Stimulated activated naive CD4-positive, alpha-beta T cell treated with Interleukin-2 at 50 U/mL for 16 hours (primary cell): ENCODE data around the gene TRPT1.

Experiments
- DNase-seq: peaks from one replicate; lab custom pipeline; 2025; lab: John Stamatoyannopoulos, UW

TRPT1 gene

GRCh38 chr11:64207256-64208085, 18.5 kb downstream of the TRPT1 start:
- DNase-seq, result peak; percentile 83

- DNase-seq, result peak; percentile 60
Measured at GRCh38 chr11:64206457-64207255, 19.3 kb downstream of the TRPT1 start, which contains the start of gene FERMT3. TSS of gene FERMT3 (plus strand) at chr11:64206721. CDS start at chr11:64207365, 644 bp downstream.

GRCh38 chr11:64204464-64204989, 21.5 kb downstream of the TRPT1 start:
- DNase-seq, result peak; percentile 63

- no peak for DNase-seq
Measured at GRCh38 chr11:64204080-64204440, 21.9 kb downstream of the TRPT1 start.

- no peak for DNase-seq
Measured at GRCh38 chr11:64203421-64204079, 22.4 kb downstream of the TRPT1 start.

- no peak for DNase-seq
Measured at GRCh38 chr11:64202992-64203391, 23.0 kb downstream of the TRPT1 start.

GRCh38 chr11:64201543-64201942, 24.4 kb downstream of the TRPT1 start:
- no peak for DNase-seq

- DNase-seq, result no peak
Measured at GRCh38 chr11:64198511-64198910, 27.5 kb downstream of the TRPT1 start.

- DNase-seq, result no peak
Measured at GRCh38 chr11:64196626-64197025, 29.4 kb downstream of the TRPT1 start.

- DNase-seq, result no peak
Measured at GRCh38 chr11:64192434-64192833, 33.6 kb downstream of the TRPT1 start.

GRCh38 chr11:64186492-64187165, 39.4 kb downstream of the TRPT1 start:
- no peak for DNase-seq

- peak; percentile 100 for DNase-seq
Measured at GRCh38 chr11:64185693-64186491, 40.1 kb downstream of the TRPT1 start, which contains the start of gene STIP1. TSS of gene STIP1 (plus strand) at chr11:64186171. CDS start at chr11:64186262, 91 bp downstream.

- DNase-seq, result peak; percentile 37
Measured at GRCh38 chr11:64185175-64185692, 40.8 kb downstream of the TRPT1 start.

- no peak for DNase-seq
Measured at GRCh38 chr11:64183890-64184289, 42.1 kb downstream of the TRPT1 start.

GRCh38 chr11:64181506-64182411, 44.2 kb downstream of the TRPT1 start:
- no peak for DNase-seq

GRCh38 chr11:64180891-64181290, 45.1 kb downstream of the TRPT1 start:
- no peak for DNase-seq

GRCh38 chr11:64178951-64179639, 46.9 kb downstream of the TRPT1 start:
- DNase-seq, result no peak

GRCh38 chr11:64178203-64178602, 47.8 kb downstream of the TRPT1 start:
- DNase-seq, result no peak

- DNase-seq, result no peak
Measured at GRCh38 chr11:64176751-64177150, 49.2 kb downstream of the TRPT1 start.
